GM12878 (cell line): ENCODE measurements around the gene C17orf113. TPM values are rescaled to one million over a fixed set of nuclear protein-coding genes. Genes with fewer than 3 reads are reported as not detected.

ENCODE experiments used
- ATAC-seq: fragments of 200-7000 bp; cut with Tn5 transposase; 3 replicates; pipeline ENCODE4 v1.9.1; 2020; ENCODE audit warnings: mild to moderate bottlenecking, moderate library complexity
- BruUV-seq: library from RNA; stranded (reverse); fragments of 400-500 nt; replicated peaks from 2 replicates; lab custom pipeline; 2021; lab: Mats Ljungman, UMichigan
- CTCF ChIA-PET: fragments of 300-600 bp; sonication (Branson Sonifier 250); formaldehyde crosslinking; extraction: SDS; loops from one replicate; lab custom pipeline; 2021; ENCODE audit warnings: inconsistent platforms; lab: Yijun Ruan, JAX
- POLR2A ChIA-PET: fragments of 350-600 bp; formaldehyde crosslinking; extraction: SDS; loops from one replicate; lab custom pipeline; 2021; ENCODE audit warnings: inconsistent platforms; lab: Charles Lee
- RAD21 ChIA-PET: fragments of 300-600 bp; sonication (Branson Sonifier 250); formaldehyde crosslinking; loops from one replicate; lab custom pipeline; 2023; ENCODE audit warnings: antibody characterized with exemption; ENCODE audit not compliant: unreplicated experiment; lab: Charles Lee
- SMC1A ChIA-PET: fragments of 300-600 bp; sonication (Branson Sonifier 250); formaldehyde crosslinking; loops from one replicate; lab custom pipeline; 2023; ENCODE audit not compliant: unreplicated experiment, uncharacterized antibody; lab: Charles Lee
- DNase-seq: peaks from one replicate; pipeline ENCODE4 v3.0.0-alpha.2; 2011; ENCODE audit warnings: low read depth, low spot score
- FAIRE-seq: peaks from 3 replicates; lab custom pipeline; 2011; peaks lifted over from hg19 to GRCh38; lab: Jason Lieb, UNC
- H2AFZ ChIP-seq: 2 replicates; pipeline ENCODE4 v1.6.0; 2011; ENCODE audit warnings: low read depth, low read length, control low read depth; ENCODE audit not compliant: control insufficient read depth
- H3K27ac ChIP-seq: 2 replicates; pipeline ENCODE4 v1.5.1; 2011; ENCODE audit warnings: control low read depth; ENCODE audit not compliant: control insufficient read depth, insufficient read depth
- H3K27me3 ChIP-seq, 2 experiments: replicated peaks in 1 of 2; 2 replicates each; pipeline versions ENCODE4 v1.6.0 to v1.6.1; 2011; ENCODE audit warnings: low read length in 1 of 2; ENCODE audit not compliant: control insufficient read depth in 2 of 2, insufficient read depth in 2 of 2
- H3K36me3 ChIP-seq, 2 experiments: 2 replicates each; pipeline ENCODE4 v1.5.1; 2011; ENCODE audit warnings: low read length in 1 of 2; ENCODE audit not compliant: control insufficient read depth in 2 of 2, insufficient read depth in 2 of 2
- H3K4me1 ChIP-seq: 2 replicates; pipeline ENCODE4 v1.6.1; 2011; ENCODE audit warnings: mild to moderate bottlenecking, low read length, moderate library complexity, mixed read lengths; ENCODE audit not compliant: control insufficient read depth, insufficient read depth
- H3K4me2 ChIP-seq: 2 replicates; pipeline ENCODE4 v1.6.0; 2011; ENCODE audit warnings: control low read depth; ENCODE audit not compliant: control insufficient read depth, insufficient read depth
- H3K4me3 ChIP-seq: fragments of 200-600 bp; sonication (generic); 2 replicates; pipeline ENCODE4 v1.5.1; 2016
- H3K79me2 ChIP-seq: 2 replicates; pipeline ENCODE4 v1.6.0; 2011; ENCODE audit warnings: low read length; ENCODE audit not compliant: control insufficient read depth, insufficient read depth
- H3K9ac ChIP-seq: 2 replicates; pipeline ENCODE4 v1.8.0; 2011; ENCODE audit warnings: low read length, control low read depth, mixed read lengths; ENCODE audit not compliant: control insufficient read depth, insufficient read depth
- H3K9me3 ChIP-seq: replicated peaks from 3 replicates; pipeline ENCODE4 v1.5.1; 2011; ENCODE audit warnings: mild to moderate bottlenecking, low read length; ENCODE audit not compliant: control insufficient read depth, insufficient read depth
- H4K20me1 ChIP-seq: 2 replicates; pipeline ENCODE4 v1.6.0; 2011; ENCODE audit not compliant: control insufficient read depth, insufficient read depth
- ASH2L ChIP-seq: fragments of 300-600, 200-600 bp; sonication (generic); IDR thresholded peaks from 2 replicates; pipeline ENCODE4 v1.6.1; 2017; ENCODE audit warnings: low read depth, mild to moderate bottlenecking, borderline replicate concordance
- BHLHE40 ChIP-seq, 2 experiments: fragments of 450-650 bp in 1 of 2; IDR thresholded peaks; 2 replicates each; pipeline ENCODE4 v1.6.1; 2011 to 2017; ENCODE audit warnings: low read depth in 2 of 2, borderline replicate concordance in 1 of 2, improper control_type of control experiment in 1 of 2, low read length in 1 of 2, mild to moderate bottlenecking in 1 of 2
- CBX3 ChIP-seq: fragments of 200-600 bp; sonication (generic); IDR thresholded peaks from 2 replicates; pipeline ENCODE4 v1.6.1; 2016; ENCODE audit warnings: low read depth, borderline replicate concordance
- CEBPZ ChIP-seq: fragments of 150-350 bp; IDR thresholded peaks from 2 replicates; pipeline ENCODE4 v1.6.1; 2016; ENCODE audit warnings: low read depth, low read length
- CREB1 ChIP-seq: IDR thresholded peaks from 2 replicates; pipeline ENCODE4 v1.6.1; 2012; ENCODE audit warnings: low read depth, mild to moderate bottlenecking, inconsistent platforms
- ELK1 ChIP-seq: IDR thresholded peaks from 2 replicates; pipeline ENCODE4 v1.6.1; 2012; ENCODE audit warnings: low read depth, low read length, improper control_type of control experiment
- EP300 ChIP-seq, 2 experiments: fragments of 150-350 bp in 1 of 2; IDR thresholded peaks; 2 replicates each; pipeline ENCODE4 v1.6.1; 2011 to 2012; ENCODE audit warnings: low read depth in 2 of 2, low read length in 2 of 2, borderline replicate concordance in 1 of 2, improper control_type of control experiment in 1 of 2, inconsistent platforms in 1 of 2; ENCODE audit not compliant: control insufficient read depth in 1 of 2
- GABPA ChIP-seq: IDR thresholded peaks from 2 replicates; pipeline ENCODE4 v1.6.1; 2014; ENCODE audit warnings: antibody characterized with exemption, low read depth, mild to moderate bottlenecking, inconsistent platforms
- LARP7 ChIP-seq: fragments of 450-650 bp; IDR thresholded peaks from 2 replicates; pipeline ENCODE4 v1.6.1; 2017; ENCODE audit warnings: mild to moderate bottlenecking
- NR2F1 ChIP-seq: fragments of 450-650 bp; conservative IDR thresholded peaks from 2 replicates; pipeline ENCODE4 v1.6.1; 2017; ENCODE audit warnings: mild to moderate bottlenecking
- POLR2A ChIP-seq: IDR thresholded peaks from 2 replicates; pipeline ENCODE4 v1.6.1; 2011; ENCODE audit warnings: low read depth, mild to moderate bottlenecking, low read length
- RCOR1 ChIP-seq: conservative IDR thresholded peaks from 2 replicates; pipeline ENCODE4 v1.6.1; 2012; ENCODE audit warnings: low read depth, low read length, improper control_type of control experiment
- SUPT20H ChIP-seq: IDR thresholded peaks from 2 replicates; pipeline ENCODE4 v1.6.1; 2011; ENCODE audit warnings: low read depth, mild to moderate bottlenecking, low read length, moderate library complexity, borderline replicate concordance; ENCODE audit not compliant: control insufficient read depth
- ZBTB40 ChIP-seq: fragments of 450-650 bp; IDR thresholded peaks from 2 replicates; pipeline ENCODE4 v1.6.1; 2016; ENCODE audit warnings: mild to moderate bottlenecking, moderate library complexity, borderline replicate concordance
- ZNF207 ChIP-seq: fragments of 450-650 bp; IDR thresholded peaks from 2 replicates; pipeline ENCODE4 v1.6.1; 2014; ENCODE audit warnings: antibody characterized with exemption, mild to moderate bottlenecking, borderline replicate concordance
- WGBS: methylation state at CpG from one replicate; pipeline ENCODE4 v1.1.6; 2016; ENCODE audit warnings: low lambda C conversion rate; ENCODE audit not compliant: insufficient replicate concordance, insufficient coverage; ENCODE audit errors: missing lambda C conversion rate; 5-methylcytosine and 5-hydroxymethylcytosine counted together
- in situ Hi-C: fragments of 300-500 bp; cut with MboI; formaldehyde crosslinking; loops from 9 replicates; pipeline ENCODE4 v1.14.3; 2018; ENCODE audit warnings: mixed read lengths
- intact Hi-C: fragments of 100-400 bp; cut with micrococcal nuclease; formaldehyde crosslinking; loops from one replicate; pipeline ENCODE4 v1.14.2; 2022; ENCODE audit not compliant: unreplicated experiment
- polyA plus RNA-seq, 11 experiments: library from polyadenylated mRNA; depleted of rRNA in 4 of 11; unstranded in 6 of 11; stranded (reverse) in 5 of 11; fragments of >200 nt; fragmentation: Nextera tagmentation in 4 of 11; fragmentation: Illumina TruSeq in 1 of 11; extraction: Ambion mirVana in 4 of 11; extraction: Trizol in 1 of 11; gene quantifications; 1 replicate in 1 of 11; 2 replicates in 10 of 11; pipeline versions ENCODE4 v1.2.1 to v1.2.3, GENCODE V29; 2011 to 2016; ENCODE audit warnings: inconsistent platforms in 2 of 11, missing spikeins in 2 of 11, low read depth in 1 of 11
- total RNA-seq, 4 experiments: library from RNA; depleted of rRNA in 3 of 4; stranded (reverse); fragments of >200 nt in 3 of 4; fragmentation: Illumina TruSeq in 1 of 4; extraction: Trizol in 1 of 4; gene quantifications; 2 replicates each; pipeline versions ENCODE4 v1.2.1 to v1.2.3, GENCODE V29; 2013 to 2021

C17orf113 gene
- total and polyA plus RNA-seq, 10 of the 15 experiments (the other 5 are each of a cell fraction or from before 2014, with no cell fraction given) = 0.03 to 0.17 (median 0.08) TPM; not detected in 3

- no peak overlapping the region for H3K4me3 ChIP-seq
- intact Hi-C loops (loop anchor here (1.0 to 5.0 kb wide), 3 partner anchors 37 to 91 kb away; no protein-coding TSS in a partner anchor), in situ Hi-C loops (no loop called here)
- BruUV-seq = no TSS peak
- ChIA-PET RAD21 (interaction anchor here (1.2 to 2.9 kb wide), 5 partner anchors 9 to 156 kb away, joined by 3 to 17 read pairs (median 5); partner anchors contain the start of gene DHX58), CTCF (interaction anchor here (0.6 to 10.1 kb wide), 28 partner anchors 9 to 250 kb away, joined by 3 to 83 read pairs (median 6); partner anchors contain the start of genes CNP, DHX58, DNAJC7 and KCNH4), SMC1A (interaction anchor here (0.8 to 2.7 kb wide), 18 partner anchors 12 to 378 kb away, joined by 3 to 16 read pairs (median 4); partner anchors contain the start of genes DHX58, KCNH4 and STAT3), POLR2A (interaction anchor here (0.6 to 1.5 kb wide), 5 partner anchors 11 to 288 kb away, joined by 3 to 12 read pairs (median 4); partner anchors contain the start of gene DHX58)
- no peak; the same call in 2 of the 3 replicates for ATAC-seq
- no peak for FAIRE-seq
- H4K20me1 ChIP-seq = no peaks in the 10 kb centered on the region
- no peaks in the 10 kb centered on the region for H3K9me3 ChIP-seq
- H3K27me3 ChIP-seq = no peaks in the 10 kb centered on the region
- peak overlapping the region; percentile 58; the same call in 1 of the 2 replicates for H3K27ac ChIP-seq
- peaks cover 20% of the 10 kb centered on the region for H3K4me1 ChIP-seq
- H2AFZ ChIP-seq = no peak overlapping the region
- peaks cover 13% of the 10 kb centered on the region for H3K79me2 ChIP-seq
- 51% methylated on average over 8 of the region's 8 CpGs for WGBS
- H3K9ac ChIP-seq = no peak overlapping the region; the same call in 1 of the 2 replicates
- DNase-seq = no peak
- H3K4me2 ChIP-seq = peak overlapping the region; percentile 65
- H3K36me3 ChIP-seq = peaks cover 0 to 13% of the 10 kb centered on the region in 2 experiments; a peak in 2 of 4 replicates
- TF ChIP-seq ASH2L (no peak), ZBTB40 (no peak), BHLHE40 (IDR thresholded peaks at IDR 0.05; ENCODE audit: borderline replicate concordance in 1 of 2, low read depth in 2 of 2, low read length in 1 of 2) (0 out of 4 replicates have a peak, but pooled peaks of 1 of the 2 experiments have one; percentile 2), SUPT20H (no peak), CREB1 (no peak), ZNF207 (no peak), ELK1 (no peak), CBX3 (no peak), NR2F1 (no peak), POLR2A (0 out of 2 replicates have a peak, but pooled peaks have one; percentile 11), EP300 (IDR thresholded peaks at IDR 0.05; ENCODE audit: borderline replicate concordance in 1 of 2, control insufficient read depth in 1 of 2, low read depth in 2 of 2, low read length in 2 of 2) (no peak), RCOR1 (no peak), CEBPZ (no peak), GABPA (no peak), LARP7 (0 out of 2 replicates have a peak, but pooled peaks have one; percentile 30)
Observed at GRCh38 chr17:42025191-42025579, 25.2 kb downstream of the C17orf113 start.
